H1 (cell line): ENCODE data around the gene LIN28A. TPM values are rescaled to one million over a fixed set of nuclear protein-coding genes. Genes with fewer than 3 reads are reported as not detected.

Source experiments
- CTCF ChIA-PET: fragments of 300-600 bp; sonication (Branson Sonifier 250); formaldehyde crosslinking; loops from one replicate; lab custom pipeline; 2021; ENCODE audit not compliant: partially characterized antibody; lab: Charles Lee
- POLR2A ChIA-PET: fragments of 300-600 bp; sonication (Branson Sonifier 250); formaldehyde crosslinking; loops from one replicate; lab custom pipeline; 2021; ENCODE audit warnings: inconsistent platforms; ENCODE audit not compliant: partially characterized antibody; lab: Charles Lee
- DNase-seq, 2 experiments: peaks; one replicate each; pipeline versions ENCODE4 v3.0.0 to v3.0.0-alpha.2; 2010 to 2022; ENCODE audit warnings: low spot score in 2 of 2, low read depth in 1 of 2, mixed read lengths in 1 of 2
- FAIRE-seq: peaks from 2 replicates; lab custom pipeline; 2011; peaks lifted over from hg19 to GRCh38; lab: Jason Lieb, UNC
- H2AFZ ChIP-seq: 2 replicates; pipeline ENCODE4 v1.8.1; 2012; ENCODE audit warnings: low read length, inconsistent platforms
- H2AK5ac ChIP-seq: 2 replicates; pipeline ENCODE4 v1.6.1; 2013; ENCODE audit warnings: low read depth, low read length
- H2BK120ac ChIP-seq: replicated peaks from 2 replicates; pipeline ENCODE3; 2013; ENCODE audit warnings: low read depth, low read length, inconsistent platforms
- H2BK12ac ChIP-seq: 2 replicates; pipeline ENCODE4 v1.6.1; 2013; ENCODE audit warnings: low read depth, low read length
- H2BK15ac ChIP-seq: 2 replicates; pipeline ENCODE4 v1.6.1; 2013; ENCODE audit warnings: low read length
- H2BK20ac ChIP-seq: 2 replicates; pipeline ENCODE4 v1.6.1; 2013; ENCODE audit warnings: low read length
- H2BK5ac ChIP-seq: 2 replicates; pipeline ENCODE4 v1.6.1; 2013; ENCODE audit warnings: low read depth, low read length
- H3K14ac ChIP-seq: 2 replicates; pipeline ENCODE4 v1.6.1; 2013; ENCODE audit warnings: inconsistent platforms; ENCODE audit not compliant: insufficient read length
- H3K18ac ChIP-seq: 2 replicates; pipeline ENCODE4 v1.6.1; 2013; ENCODE audit warnings: low read length; ENCODE audit errors: extremely low read depth
- H3K23ac ChIP-seq: 2 replicates; pipeline ENCODE4 v1.6.1; 2013; ENCODE audit warnings: inconsistent platforms; ENCODE audit not compliant: insufficient read length
- H3K23me2 ChIP-seq: 2 replicates; pipeline ENCODE4 v1.6.1; 2013; ENCODE audit warnings: low read depth, low read length
- H3K27ac ChIP-seq: 2 replicates; pipeline ENCODE4 v1.6.1; 2011; ENCODE audit warnings: low read depth, low read length, inconsistent platforms
- H3K27me3 ChIP-seq, 4 experiments: replicated peaks in 1 of 4; 1 replicate in 1 of 4; 2 replicates in 3 of 4; pipeline versions ENCODE4 v1.6.1 to v1.8.1; 2011 to 2013; ENCODE audit warnings: low read length in 3 of 4, mild to moderate bottlenecking in 3 of 4, inconsistent platforms in 2 of 4, mixed read lengths in 2 of 4, moderate library complexity in 1 of 4; ENCODE audit not compliant: control insufficient read depth in 3 of 4, insufficient read depth in 3 of 4; ENCODE audit errors: extremely low read depth in 1 of 4
- H3K36me3 ChIP-seq, 4 experiments: 2 replicates each; pipeline versions ENCODE4 v1.6.1 to v1.8.1; 2011 to 2013; ENCODE audit warnings: mild to moderate bottlenecking in 4 of 4, low read length in 3 of 4, moderate library complexity in 2 of 4, control low read depth in 1 of 4, inconsistent platforms in 1 of 4; ENCODE audit not compliant: insufficient read depth in 4 of 4, control insufficient read depth in 2 of 4
- H3K4ac ChIP-seq: replicated peaks from 2 replicates; pipeline ENCODE3; 2013; ENCODE audit warnings: low read length, low read depth, mixed read lengths, inconsistent platforms; ENCODE audit not compliant: insufficient read length
- H3K4me1 ChIP-seq, 4 experiments: replicated peaks in 1 of 4; 1 replicate in 1 of 4; 2 replicates in 3 of 4; pipeline versions ENCODE4 v1.6.1 to v1.8.1; 2011 to 2013; ENCODE audit warnings: low read length in 3 of 4, inconsistent platforms in 2 of 4, mixed read lengths in 1 of 4; ENCODE audit not compliant: insufficient read depth in 4 of 4, control insufficient read depth in 3 of 4
- H3K4me2 ChIP-seq, 2 experiments: 2 replicates each; pipeline versions ENCODE4 v1.6.1 to v1.8.1; 2011 to 2013; ENCODE audit warnings: low read depth in 2 of 2, low read length in 2 of 2, control low read depth in 1 of 2, inconsistent platforms in 1 of 2, mild to moderate bottlenecking in 1 of 2; ENCODE audit not compliant: insufficient read depth in 1 of 2
- H3K4me3 ChIP-seq, 4 experiments: fragments of 200-600, 300-600 bp in 1 of 4; sonication (generic), shearing (Covaris generic), sonication (Bioruptor Twin) in 1 of 4; 2 replicates each; pipeline versions ENCODE4 v1.5.1 to v1.8.1; 2011 to 2016; ENCODE audit warnings: low read length in 4 of 4, low read depth in 3 of 4, control low read depth in 2 of 4, inconsistent platforms in 2 of 4, mild to moderate bottlenecking in 2 of 4, mixed read lengths in 1 of 4, moderate library complexity in 1 of 4; ENCODE audit not compliant: insufficient read depth in 2 of 4; ENCODE audit errors: extremely low read depth in 1 of 4
- H3K56ac ChIP-seq: replicated peaks from 2 replicates; pipeline ENCODE3; 2013; ENCODE audit warnings: low read depth, mild to moderate bottlenecking, mixed read lengths, low read length, inconsistent platforms; ENCODE audit not compliant: insufficient read length
- H3K79me1 ChIP-seq: 2 replicates; pipeline ENCODE4 v1.6.1; 2013; ENCODE audit warnings: low read depth, low read length, control low read depth
- H3K79me2 ChIP-seq, 2 experiments: 2 replicates each; pipeline versions ENCODE4 v1.6.1 to v1.8.1; 2012 to 2013; ENCODE audit warnings: low read length in 2 of 2, mild to moderate bottlenecking in 2 of 2, inconsistent platforms in 1 of 2; ENCODE audit not compliant: insufficient read depth in 2 of 2, control insufficient read depth in 1 of 2
- H3K9ac ChIP-seq, 4 experiments: replicated peaks in 1 of 4; 1 replicate in 1 of 4; 2 replicates in 3 of 4; pipeline versions ENCODE4 v1.6.1 to v1.8.1; 2011 to 2013; ENCODE audit warnings: low read depth in 3 of 4, low read length in 3 of 4, control low read depth in 2 of 4, mild to moderate bottlenecking in 2 of 4, moderate library complexity in 2 of 4, inconsistent platforms in 1 of 4; ENCODE audit errors: extremely low read depth in 1 of 4
- H3K9me3 ChIP-seq, 2 experiments: 2 replicates each; pipeline versions ENCODE4 v1.6.1 to v1.8.1; 2012 to 2013; ENCODE audit warnings: mild to moderate bottlenecking in 2 of 2, moderate library complexity in 2 of 2, control low read depth in 1 of 2, inconsistent platforms in 1 of 2, low read depth in 1 of 2, low read length in 1 of 2, mixed read lengths in 1 of 2; ENCODE audit not compliant: insufficient read depth in 2 of 2
- H4K20me1 ChIP-seq, 2 experiments: replicated peaks in 1 of 2; 2 replicates each; pipeline versions ENCODE3 to v1.8.1; 2011 to 2013; ENCODE audit warnings: inconsistent platforms in 2 of 2, low read length in 2 of 2, mild to moderate bottlenecking in 1 of 2; ENCODE audit not compliant: insufficient read depth in 2 of 2, control insufficient read depth in 1 of 2
- H4K5ac ChIP-seq: 2 replicates; pipeline ENCODE4 v1.6.1; 2013; ENCODE audit warnings: low read length, low read depth, mixed read lengths, inconsistent platforms; ENCODE audit not compliant: insufficient read length
- H4K8ac ChIP-seq: 2 replicates; pipeline ENCODE4 v1.8.0; 2013; ENCODE audit warnings: mild to moderate bottlenecking, moderate library complexity, low read length, inconsistent platforms; ENCODE audit not compliant: insufficient read depth; ENCODE audit errors: extremely low read depth
- H4K91ac ChIP-seq: replicated peaks from 2 replicates; pipeline ENCODE3; 2013; ENCODE audit warnings: low read length, mixed read lengths, inconsistent platforms; ENCODE audit not compliant: insufficient read length
- CHD1 ChIP-seq: IDR thresholded peaks from 2 replicates; pipeline ENCODE4 v1.6.1; 2012; ENCODE audit warnings: low read depth, low read length, improper control_type of control experiment
- CTBP2 ChIP-seq: IDR thresholded peaks from 2 replicates; pipeline ENCODE4 v1.7.0; 2011; ENCODE audit warnings: borderline replicate concordance, mild to moderate bottlenecking, moderate library complexity, mixed read lengths, low read length; ENCODE audit not compliant: insufficient read depth, insufficient read length
- EGR1 ChIP-seq: IDR thresholded peaks from 2 replicates; pipeline ENCODE4 v1.6.1; 2011; ENCODE audit warnings: low read depth, low read length, borderline replicate concordance
- GABPA ChIP-seq: IDR thresholded peaks from 2 replicates; pipeline ENCODE4 v1.6.1; 2011; ENCODE audit warnings: mild to moderate bottlenecking, low read length, moderate library complexity, borderline replicate concordance; ENCODE audit not compliant: insufficient read depth
- JUND ChIP-seq: IDR thresholded peaks from 2 replicates; pipeline ENCODE4 v1.6.1; 2011; ENCODE audit warnings: mild to moderate bottlenecking, improper control_type of control experiment, low read length
- NANOG ChIP-seq: IDR thresholded peaks from 2 replicates; pipeline ENCODE4 v1.6.1; 2011; ENCODE audit warnings: low read length, low read depth, mild to moderate bottlenecking, inconsistent platforms; ENCODE audit not compliant: insufficient read depth, poor library complexity, severe bottlenecking
- NRF1 ChIP-seq: IDR thresholded peaks from 2 replicates; pipeline ENCODE4 v1.6.1; 2011; ENCODE audit warnings: mild to moderate bottlenecking, low read depth, low read length, improper control_type of control experiment
- PHF8 ChIP-seq: fragments of 200-600 bp; sonication (generic); conservative IDR thresholded peaks from 2 replicates; pipeline ENCODE4 v1.7.1; 2012; ENCODE audit warnings: low read depth, mild to moderate bottlenecking, inconsistent platforms, low read length, moderate library complexity
- POLR2A ChIP-seq, 2 experiments: IDR thresholded peaks; 1 replicate in 1 of 2; 2 replicates in 1 of 2; pipeline ENCODE4 v1.6.1; 2011; ENCODE audit warnings: low read depth in 2 of 2, low read length in 2 of 2, mild to moderate bottlenecking in 2 of 2; ENCODE audit errors: control extremely low read depth in 1 of 2
- POU5F1 ChIP-seq: IDR thresholded peaks from 2 replicates; pipeline ENCODE4 v1.6.1; 2011; ENCODE audit warnings: low read depth, mild to moderate bottlenecking, low read length, moderate library complexity
- RFX5 ChIP-seq: IDR thresholded peaks from 2 replicates; pipeline ENCODE4 v1.6.1; 2011; ENCODE audit warnings: low read depth, low read length, improper control_type of control experiment, borderline replicate concordance
- SIX5 ChIP-seq: IDR thresholded peaks from 2 replicates; pipeline ENCODE4 v1.6.1; 2011; ENCODE audit warnings: mild to moderate bottlenecking, low read depth, low read length
- TAF1 ChIP-seq: IDR thresholded peaks from 2 replicates; pipeline ENCODE4 v1.6.1; 2011; ENCODE audit warnings: mild to moderate bottlenecking, low read depth, low read length
- WGBS, 2 experiments: shearing (Covaris generic) in 1 of 2; methylation state at CpG; one replicate each; pipeline versions ENCODE4 v1.1.6 to v1.1.7; 2013 to 2015; ENCODE audit warnings: low lambda C conversion rate in 2 of 2, mixed read lengths in 2 of 2, inconsistent platforms in 1 of 2, low coverage in 1 of 2, missing lambda C conversion rate in 1 of 2; ENCODE audit not compliant: insufficient replicate concordance in 2 of 2, insufficient coverage in 1 of 2, insufficient read length in 1 of 2; ENCODE audit errors: extremely low coverage in 1 of 2, missing lambda C conversion rate in 1 of 2; 5-methylcytosine and 5-hydroxymethylcytosine counted together
- polyA plus RNA-seq, 7 experiments: library from polyadenylated mRNA; depleted of rRNA in 3 of 7; stranded (reverse) in 5 of 7; unstranded in 2 of 7; fragments of >200 nt in 5 of 7; fragments of 200-250 nt in 2 of 7; gene quantifications; 1 replicate in 5 of 7; 2 replicates in 1 of 7; 4 replicates in 1 of 7; pipeline versions ENCODE4 v1.2.1 to v1.2.3, GENCODE V29; 2011 to 2013; ENCODE audit warnings: missing spikeins in 2 of 7, mixed read lengths in 2 of 7
- total RNA-seq: library from RNA; stranded (reverse); fragmentation: NEBNext Ultra II Directional; extraction: Animal tissue kit (Norgen Biotek cat#: 25700); gene quantifications from 2 replicates; pipeline ENCODE4 v1.2.1, GENCODE V29; 2021

LIN28A gene
- total and polyA plus RNA-seq, 2 of the 8 experiments (the other 6 are each of a cell fraction or from before 2014, with no cell fraction given): 403 to 1,486 TPM

GRCh38 chr1:26472320-26472900 lies 61.8 kb downstream of the LIN28A start, which contains the start of gene HMGN2:
TSS of gene HMGN2 (plus strand) at chr1:26472440. CDS start at chr1:26472613, 173 bp downstream.
- no peak for FAIRE-seq
- H3K23me2 ChIP-seq: peaks cover 11% of the 10 kb centered on the region
- peak within 1 kb of the TSS; percentile 75; the same call in 1 of the 2 replicates for H2BK12ac ChIP-seq
- POLR2A ChIA-PET: interaction anchor here (0.7 to 5.0 kb wide), 33 partner anchors 10 to 385 kb away, joined by 3 to 73 read pairs (median 5); partner anchors contain the start of genes CD52, DHDDS, LIN28A and RPS6KA1
- H3K79me1 ChIP-seq: no peaks in the 10 kb centered on the region; the same call in 1 of the 2 replicates
- H3K9ac ChIP-seq: peak within 1 kb of the TSS; percentile 95 to 100 (median 98)
- H4K91ac ChIP-seq: peak within 1 kb of the TSS; percentile 86
- H4K20me1 ChIP-seq: peaks cover 6 to 12% of the 10 kb centered on the region in 2 experiments
- peak within 1 kb of the TSS; percentile 100 for H4K8ac ChIP-seq
- peak within 1 kb of the TSS; percentile 84 to 96 for H3K4me2 ChIP-seq
- H4K5ac ChIP-seq: peak within 1 kb of the TSS; percentile 92
- H3K9me3 ChIP-seq: no peaks in the 10 kb centered on the region
- H3K23ac ChIP-seq: no peak within 1 kb of the TSS
- H2BK120ac ChIP-seq: no peak within 1 kb of the TSS
- H2BK15ac ChIP-seq: 0 out of 2 replicates have a peak within 1 kb of the TSS, but pooled peaks have one; percentile 81
- H2AFZ ChIP-seq: no peak within 1 kb of the TSS
- peaks cover 0 to 4% (median 0%) of the 10 kb centered on the region in 4 experiments; a peak in 2 of 7 replicates for H3K27me3 ChIP-seq
- peaks cover 5 to 15% of the 10 kb centered on the region in 2 experiments; a peak in 3 of 4 replicates for H3K79me2 ChIP-seq
- peak within 1 kb of the TSS; percentile 94 for H3K56ac ChIP-seq
- peak within 1 kb of the TSS; percentile 71 to 96 (median 82) for H3K4me3 ChIP-seq
- peak within 1 kb of the TSS; percentile 57 for H3K4ac ChIP-seq
- H2BK20ac ChIP-seq: no peak within 1 kb of the TSS
- peak within 1 kb of the TSS; percentile 99 for H3K27ac ChIP-seq
- H2AK5ac ChIP-seq: no peak within 1 kb of the TSS
- 0% methylated on average over 10 of the region's 69 CpGs; no CpG with 5 or more reads in 1 of the 2 experiments for WGBS, 2 experiments
- CTCF ChIA-PET: interaction anchor here (2.4 to 4.3 kb wide), 2 partner anchors 10 to 28 kb away, joined by 9 to 16 read pairs; no protein-coding TSS in a partner anchor
- H3K36me3 ChIP-seq: peaks cover 23 to 51% (median 34%) of the 10 kb centered on the region in 4 experiments
- H3K18ac ChIP-seq: peak within 1 kb of the TSS; percentile 92
- peaks cover 8 to 13% (median 11%) of the 10 kb centered on the region in 4 experiments for H3K4me1 ChIP-seq
- DNase-seq: peak; percentile 78 to 92
- peak within 1 kb of the TSS; percentile 88 for H2BK5ac ChIP-seq
- no peak within 1 kb of the TSS for H3K14ac ChIP-seq
- peak; percentile 87 to 95 for TF ChIP-seq POLR2A (IDR thresholded peaks at IDR 0.05; ENCODE audit: control extremely low read depth in 1 of 2, low read depth in 2 of 2, low read length in 2 of 2)
- no peak for TF ChIP-seq JUND
- no peak for TF ChIP-seq SIX5
- TF ChIP-seq NANOG: no peak
- TF ChIP-seq CHD1: no peak; the same call in 1 of the 2 replicates
- no peak for TF ChIP-seq NRF1
- TF ChIP-seq EGR1: no peak
- no peak for TF ChIP-seq CTBP2
- TF ChIP-seq PHF8: peak; percentile 96
- no peak for TF ChIP-seq POU5F1
- TF ChIP-seq GABPA: no peak
- TF ChIP-seq RFX5: no peak
- peak; percentile 91 for TF ChIP-seq TAF1
